Spleen (tissue), 7 donors: ENCODE results near the gene DUSP16.

Experiments
- POLR2A ChIP-seq, 3 donors: fragments of 450-650 bp; IDR thresholded peaks; one replicate each; pipeline ENCODE4 v1.5.1; 2017; ENCODE audit warnings: antibody characterized with exemption in 3 of 3, mild to moderate bottlenecking in 1 of 3
- POLR2AphosphoS5 ChIP-seq, 3 donors: sonication (generic); formaldehyde crosslinking; IDR thresholded peaks; one replicate each; pipeline ENCODE4 v1.5.1; 2017; ENCODE audit warnings: antibody characterized with exemption in 3 of 3
- TF ChIP-seq, protein P1 (sequence below), 11 experiments: fragments of 200-600 bp in 7 of 11; fragments of 450-650 bp in 4 of 11; sonication (generic) in 4 of 11; IDR thresholded peaks in 8 of 11; conservative IDR thresholded peaks in 3 of 11; 1 replicate in 7 of 11; 2 replicates in 4 of 11; pipeline versions ENCODE4 v1.4.0 to v1.8.0; 2016 to 2021; ENCODE audit warnings: antibody characterized with exemption in 11 of 11, inconsistent platforms in 4 of 11, mild to moderate bottlenecking in 1 of 11
- donor health status: DM: no; HTN: no; CAD: no; lungs with moderate emphysema.
- donor health status: DM: no; HTN: no; CAD: no.
- donor health status: DM: no; HTN: no; CAD: no.

DNA sequence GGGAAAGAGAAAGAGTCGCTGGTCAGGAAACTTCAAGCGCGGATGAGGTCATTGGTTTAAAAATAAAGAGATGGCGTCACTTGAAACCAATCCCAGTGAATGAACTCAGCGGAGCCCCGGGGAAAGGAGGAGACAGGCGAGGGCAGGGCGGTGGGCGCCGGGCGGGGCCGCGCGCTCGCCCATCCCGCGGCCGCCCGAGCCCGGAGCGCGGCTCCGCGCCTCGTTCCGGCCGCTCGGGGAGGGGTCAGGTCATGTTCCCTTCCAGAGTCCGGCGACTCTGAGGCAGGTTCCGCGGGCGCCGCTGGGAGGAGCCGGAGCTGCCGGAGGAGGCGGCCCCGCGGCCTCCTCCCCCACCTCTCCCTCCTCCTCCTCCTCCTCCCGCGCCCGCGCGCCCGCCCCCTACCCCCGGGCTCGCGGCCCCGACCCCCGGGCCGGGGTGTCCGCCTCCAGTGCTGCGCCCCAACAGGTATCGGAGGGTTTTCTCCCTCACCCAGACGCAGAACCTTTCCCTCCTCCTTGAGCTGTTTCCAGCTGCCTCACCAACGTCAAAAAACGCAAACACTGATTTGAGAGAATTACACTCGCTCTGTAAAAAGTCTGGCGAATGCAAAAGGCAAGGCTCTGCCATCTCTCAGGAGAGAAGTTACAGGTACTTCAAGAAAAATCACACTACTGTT lies at the start of gene DUSP16:
- TF ChIP-seq, protein P1, sequence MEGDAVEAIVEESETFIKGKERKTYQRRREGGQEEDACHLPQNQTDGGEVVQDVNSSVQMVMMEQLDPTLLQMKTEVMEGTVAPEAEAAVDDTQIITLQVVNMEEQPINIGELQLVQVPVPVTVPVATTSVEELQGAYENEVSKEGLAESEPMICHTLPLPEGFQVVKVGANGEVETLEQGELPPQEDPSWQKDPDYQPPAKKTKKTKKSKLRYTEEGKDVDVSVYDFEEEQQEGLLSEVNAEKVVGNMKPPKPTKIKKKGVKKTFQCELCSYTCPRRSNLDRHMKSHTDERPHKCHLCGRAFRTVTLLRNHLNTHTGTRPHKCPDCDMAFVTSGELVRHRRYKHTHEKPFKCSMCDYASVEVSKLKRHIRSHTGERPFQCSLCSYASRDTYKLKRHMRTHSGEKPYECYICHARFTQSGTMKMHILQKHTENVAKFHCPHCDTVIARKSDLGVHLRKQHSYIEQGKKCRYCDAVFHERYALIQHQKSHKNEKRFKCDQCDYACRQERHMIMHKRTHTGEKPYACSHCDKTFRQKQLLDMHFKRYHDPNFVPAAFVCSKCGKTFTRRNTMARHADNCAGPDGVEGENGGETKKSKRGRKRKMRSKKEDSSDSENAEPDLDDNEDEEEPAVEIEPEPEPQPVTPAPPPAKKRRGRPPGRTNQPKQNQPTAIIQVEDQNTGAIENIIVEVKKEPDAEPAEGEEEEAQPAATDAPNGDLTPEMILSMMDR (IDR thresholded peaks at IDR 0.05 in 8 of 11, conservative IDR thresholded peaks at IDR 0.05 in 3 of 11), result peak in 8 of 11 experiments; percentile 6 to 53 (median 30)
- TF ChIP-seq POLR2A (IDR thresholded peaks at IDR 0.05), result peak in 2 of 3 donors; percentile 42 to 81
- TF ChIP-seq POLR2AphosphoS5 (IDR thresholded peaks at IDR 0.05), result peak; percentile 87 to 90 (median 87)
